ENCODE results near the gene ARHGAP45.

ARHGAP45 gene

DNA sequence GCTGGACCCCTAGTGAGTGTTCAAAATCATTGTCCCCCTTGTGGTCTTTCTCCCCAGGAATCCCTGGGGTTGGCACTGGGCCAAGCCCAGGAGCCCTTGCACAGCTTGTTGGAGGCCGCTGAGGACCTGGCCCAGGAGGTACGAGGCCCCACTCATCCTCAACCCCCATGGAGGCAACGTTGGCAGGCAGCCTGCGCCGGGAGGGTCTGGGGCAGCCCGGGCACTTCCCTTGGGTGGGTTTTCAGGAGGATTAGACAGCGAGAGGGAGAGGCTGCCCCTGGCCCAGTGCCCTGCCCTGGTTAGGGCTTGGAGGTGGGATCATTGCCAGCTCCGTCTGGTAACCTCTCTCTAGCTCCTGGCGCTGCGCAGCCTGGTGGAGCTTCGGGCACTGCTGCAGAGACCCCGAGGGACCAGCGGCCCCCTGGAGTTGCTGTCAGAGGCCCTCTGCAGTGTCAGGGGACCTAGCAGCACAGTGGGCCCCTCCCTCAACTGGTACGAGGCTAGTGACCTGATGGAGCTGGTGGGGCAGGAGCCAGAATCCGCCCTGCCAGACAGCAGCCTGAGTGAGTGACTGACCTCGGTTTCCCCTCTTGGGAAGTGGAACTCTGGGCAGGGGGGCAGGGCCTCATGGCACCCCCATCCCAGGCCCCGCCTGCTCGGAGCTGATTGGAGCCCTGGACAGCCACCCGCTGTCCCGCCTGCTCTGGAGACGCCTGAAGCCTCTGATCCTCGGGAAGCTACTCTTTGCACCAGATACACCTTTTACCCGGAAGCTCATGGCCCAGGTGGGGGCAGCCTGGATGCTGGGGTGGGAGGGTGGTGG is 24.1 kb upstream of the ARHGAP45 start:
- no peaks in the 10 kb centered on the region for H3K36me3 ChIP-seq
- H3K4me1 ChIP-seq, result peaks cover 10% of the 10 kb centered on the region
- TF ChIP-seq CTCF (IDR thresholded peaks at IDR 0.05; ENCODE audit: low read depth, low read length), result 0 out of 2 replicates have a peak, but pooled peaks have one; percentile 9
- peak overlapping the region; percentile 51 for H3K4me3 ChIP-seq (ENCODE audit: low read depth, low read length)
- no peaks in the 10 kb centered on the region for H3K9me3 ChIP-seq
- peak; percentile 90 for DNase-seq
- no peaks in the 10 kb centered on the region for H3K27me3 ChIP-seq

GRCh38 chr19:1045247-1045603 is 21.7 kb upstream of the ARHGAP45 start:
- no peak for TF ChIP-seq CTCF (IDR thresholded peaks at IDR 0.05; ENCODE audit: low read depth, low read length)
- H3K4me3 ChIP-seq (ENCODE audit: low read depth, low read length), result no peak overlapping the region
- H3K27me3 ChIP-seq, result no peaks in the 10 kb centered on the region
- peak; percentile 72 for DNase-seq
- no peaks in the 10 kb centered on the region for H3K9me3 ChIP-seq
- H3K36me3 ChIP-seq, result no peaks in the 10 kb centered on the region
- H3K4me1 ChIP-seq, result peaks cover 7% of the 10 kb centered on the region

DNA sequence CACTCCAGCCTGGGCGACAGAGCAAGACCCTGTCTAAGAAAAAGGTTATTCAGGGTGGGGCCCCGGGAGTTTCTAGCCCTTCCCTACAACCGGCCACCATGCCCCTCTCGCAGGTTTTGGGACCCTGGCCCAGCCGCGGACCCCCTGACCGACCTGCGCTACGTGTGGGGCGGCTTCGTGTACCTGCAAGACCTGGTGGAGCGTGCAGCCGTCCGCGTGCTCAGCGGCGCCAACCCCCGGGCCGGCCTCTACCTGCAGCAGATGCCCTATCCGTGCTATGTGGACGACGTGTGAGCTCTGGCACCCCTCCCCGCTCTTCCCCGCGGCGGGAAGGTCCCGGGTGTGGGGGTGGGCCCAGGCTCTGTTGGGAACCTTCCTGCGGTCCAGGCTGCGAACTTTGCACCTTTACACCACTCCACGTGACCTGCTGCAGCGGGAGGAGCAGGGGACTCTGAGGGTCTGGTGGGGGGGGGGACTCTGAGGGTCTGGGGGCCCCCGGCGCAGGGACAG is 20.8 kb upstream of the ARHGAP45 start:
- no peak overlapping the region for H3K4me3 ChIP-seq (ENCODE audit: low read depth, low read length)
- peaks cover 5% of the 10 kb centered on the region for H3K4me1 ChIP-seq
- no peak for TF ChIP-seq CTCF (IDR thresholded peaks at IDR 0.05; ENCODE audit: low read depth, low read length)
- peak; percentile 7 for DNase-seq
- no peaks in the 10 kb centered on the region for H3K27me3 ChIP-seq
- H3K36me3 ChIP-seq, result no peaks in the 10 kb centered on the region
- no peaks in the 10 kb centered on the region; the same call in 1 of the 2 replicates for H3K9me3 ChIP-seq

GRCh38 chr19:1046836-1047695 is 19.9 kb upstream of the ARHGAP45 start:
- no peak for TF ChIP-seq CTCF (IDR thresholded peaks at IDR 0.05; ENCODE audit: low read depth, low read length)
- H3K4me1 ChIP-seq, result peaks cover 5% of the 10 kb centered on the region

DNA sequence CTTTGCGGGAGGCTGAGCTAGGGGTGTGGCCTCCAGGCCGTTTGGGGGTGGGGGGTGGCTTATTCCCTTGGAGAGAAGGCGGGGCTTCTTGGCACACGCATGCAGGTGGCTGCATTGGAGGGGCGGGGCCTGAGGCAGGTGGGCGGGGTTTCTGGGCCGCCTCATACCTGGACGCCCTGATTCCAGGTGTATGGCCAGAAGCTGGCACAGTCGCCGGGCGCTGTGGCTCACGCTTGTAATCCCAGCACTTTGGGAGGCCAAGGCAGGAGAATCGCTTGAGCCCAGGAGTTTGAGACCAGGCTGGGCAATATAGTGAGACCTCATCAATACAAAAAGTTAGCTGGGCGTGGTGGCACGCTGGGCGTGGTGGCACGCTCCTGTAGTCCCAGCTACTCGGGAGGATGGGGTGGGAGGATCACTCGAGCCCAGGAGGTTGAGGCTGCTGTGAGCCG is 19.2 kb upstream of the ARHGAP45 start:
- Histone ChIP-seq H3K36me3 (no peaks in the 10 kb centered on the region), H3K4me3 (ENCODE audit: low read depth, low read length) (no peak overlapping the region), H3K27me3 (no peaks in the 10 kb centered on the region), H3K4me1 (peaks cover under 1% of the 10 kb centered on the region), H3K9me3 (no peaks in the 10 kb centered on the region; the same call in 1 of the 2 replicates)
- no peak for DNase-seq
- TF ChIP-seq CTCF (IDR thresholded peaks at IDR 0.05; ENCODE audit: low read depth, low read length), result no peak

More at GRCh38 chr19:1046836-1047695, 19.9 kb upstream of the ARHGAP45 start:
- Histone ChIP-seq H3K36me3 (no peaks in the 10 kb centered on the region), H3K4me3 (ENCODE audit: low read depth, low read length) (no peak overlapping the region), H3K9me3 (no peaks in the 10 kb centered on the region; the same call in 1 of the 2 replicates), H3K27me3 (no peaks in the 10 kb centered on the region)
- DNase-seq, result peak; percentile 15

All from BE2C (cell line).